Heart left ventricle (tissue), 13 donors: ENCODE data around the gene DIAPH2.

ENCODE experiments used
- CTCF ChIP-seq, 12 donors: fragments of 200-600 bp; sonication (generic) in 4 of 12; IDR thresholded peaks; one replicate each; pipeline versions ENCODE4 v1.5.0 to v1.8.0; 2018 to 2022; ENCODE audit warnings: antibody characterized with exemption in 12 of 12, mild to moderate bottlenecking in 5 of 12
- POLR2A ChIP-seq, 2 donors: fragments of 450-650 bp; IDR thresholded peaks; one replicate each; pipeline ENCODE4 v1.6.1; 2017; ENCODE audit warnings: antibody characterized with exemption in 2 of 2, mild to moderate bottlenecking in 2 of 2, moderate library complexity in 2 of 2
- donor health status: ischemic (EF 13 %, LVEDD 7.1; RV severe dilation, severe dysfunction).
- donor health status: DM: no; HTN: yes; CAD: no.
- donor health status: DM: no; HTN: no; CAD: no.
- donor health status: ischemic (EF 25% LVEDD 6.9; RV normal size, moderate dysfunction).
- donor health status: ischemic (EF 25% LVEDD 5.7; RV mildly dilated, moderate dysfunction).
- donor health status: ischemic (EF 35%, LVEDD 5.7; RV mildly dilated, moderate dysfunction).
- donor health status: nonischemic (EF 11% LVEDD 7.7; RV severe dilation, severe dysfunction).
- donor health status: DM: yes; HTN: yes; CAD: no.
- donor health status: PGD.
- donor health status: ischemic (EF 29% LVEDD 5.4; RV normal size, mild dysfunction).
- donor health status: nonischemic (EF 23%, LVEDD 6.1; RV moderate dilation, normal function).

GRCh38 chrX:97416461-97416860, 731.8 kb downstream of the DIAPH2 start:
- no peak for TF ChIP-seq CTCF (IDR thresholded peaks at IDR 0.05)
- no peak for TF ChIP-seq POLR2A (IDR thresholded peaks at IDR 0.05)
